Activated effector memory CD4-positive, alpha-beta T cell treated with anti-CD3 and anti-CD28 coated beads, Interleukin-2, amount 50 U/mL, for 16 hours (primary cell): ENCODE measurements around the gene BCL2L1.
A peak's percentile ranks its signal among the peaks of the same experiment; 100 is the strongest.

Experiments used
- DNase-seq: peaks from one replicate; pipeline ENCODE4 v3.0.0-alpha.2; 2020

Gene BCL2L1

DNA sequence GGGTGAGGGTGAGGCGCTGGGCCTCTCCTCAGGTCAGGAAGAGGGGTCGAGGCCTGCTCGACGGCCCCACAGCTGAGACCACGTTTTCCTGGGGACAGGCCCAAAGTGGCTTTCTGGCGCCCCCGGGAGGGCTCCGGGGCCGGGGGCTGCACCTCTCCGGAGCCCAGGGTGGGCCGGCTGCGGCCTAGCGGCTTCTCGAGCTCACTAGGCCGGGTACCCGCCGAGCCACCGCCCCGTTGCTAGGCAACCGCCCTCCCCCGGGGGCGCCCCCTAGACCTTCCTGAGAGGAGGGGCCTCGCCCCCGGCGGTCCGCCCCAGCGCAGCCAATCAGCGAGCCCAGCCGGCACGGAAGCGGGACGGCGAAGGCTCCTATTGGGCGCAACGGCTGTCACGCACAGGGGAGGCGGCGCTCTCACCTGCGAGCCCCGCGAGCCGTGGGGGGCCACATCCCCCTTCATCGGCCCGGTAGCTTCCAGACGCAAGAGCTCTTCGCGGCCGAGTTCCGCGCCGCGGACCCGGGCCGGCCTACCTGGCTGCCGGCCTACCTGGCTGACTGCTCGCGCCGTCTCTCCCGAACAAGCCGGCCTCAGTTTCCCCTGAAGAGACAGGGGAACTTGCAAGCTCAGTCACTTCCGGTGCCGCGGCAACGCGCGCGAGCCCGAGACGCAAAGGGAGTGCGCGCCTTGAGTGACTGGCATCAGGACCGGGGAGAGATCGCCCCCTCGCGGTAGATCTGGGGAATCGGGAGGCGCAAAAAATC, 831 bp upstream of the BCL2L1 start:
- peak; percentile 99 for DNase-seq

DNA sequence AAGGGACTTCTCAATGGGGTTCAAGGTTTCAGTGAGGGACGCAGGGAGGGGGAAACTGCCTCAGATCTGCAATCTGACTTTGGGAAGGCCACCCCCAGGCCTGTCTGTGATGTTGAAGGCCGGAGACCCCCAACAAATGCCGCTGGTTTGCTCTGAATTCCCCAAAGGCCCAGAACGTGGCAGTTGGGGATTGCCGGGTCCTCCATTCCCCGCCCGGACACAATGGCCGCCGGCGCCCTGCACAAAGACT, 326 bp upstream of the BCL2L1 start:
- no peak for DNase-seq

DNA sequence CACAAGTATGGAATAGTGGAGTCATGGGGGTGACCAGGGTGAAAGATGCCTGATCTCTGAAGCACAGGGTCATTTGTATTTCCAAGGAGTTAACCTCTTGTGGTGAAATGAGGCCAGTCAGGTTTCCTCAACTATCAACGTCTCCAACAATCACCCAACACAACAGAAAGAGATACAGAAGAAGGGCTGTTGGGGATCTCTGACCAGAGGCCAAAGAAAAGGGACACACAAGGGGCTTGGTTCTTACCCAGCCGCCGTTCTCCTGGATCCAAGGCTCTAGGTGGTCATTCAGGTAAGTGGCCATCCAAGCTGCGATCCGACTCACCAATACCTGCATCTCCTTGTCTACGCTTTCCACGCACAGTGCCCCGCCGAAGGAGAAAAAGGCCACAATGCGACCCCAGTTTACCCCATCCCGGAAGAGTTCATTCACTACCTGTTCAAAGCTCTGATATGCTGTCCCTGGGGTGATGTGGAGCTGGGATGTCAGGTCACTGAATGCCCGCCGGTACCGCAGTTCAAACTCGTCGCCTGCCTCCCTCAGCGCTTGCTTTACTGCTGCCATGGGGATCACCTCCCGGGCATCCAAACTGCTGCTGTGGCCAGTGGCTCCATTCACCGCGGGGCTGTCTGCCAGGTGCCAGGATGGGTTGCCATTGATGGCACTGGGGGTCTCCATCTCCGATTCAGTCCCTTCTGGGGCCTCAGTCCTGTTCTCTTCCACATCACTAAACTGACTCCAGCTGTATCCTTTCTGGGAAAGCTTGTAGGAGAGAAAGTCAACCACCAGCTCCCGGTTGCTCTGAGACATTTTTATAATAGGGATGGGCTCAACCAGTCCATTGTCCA, 1.0 kb downstream of the BCL2L1 start:
- DNase-seq: peak; percentile 73

DNA sequence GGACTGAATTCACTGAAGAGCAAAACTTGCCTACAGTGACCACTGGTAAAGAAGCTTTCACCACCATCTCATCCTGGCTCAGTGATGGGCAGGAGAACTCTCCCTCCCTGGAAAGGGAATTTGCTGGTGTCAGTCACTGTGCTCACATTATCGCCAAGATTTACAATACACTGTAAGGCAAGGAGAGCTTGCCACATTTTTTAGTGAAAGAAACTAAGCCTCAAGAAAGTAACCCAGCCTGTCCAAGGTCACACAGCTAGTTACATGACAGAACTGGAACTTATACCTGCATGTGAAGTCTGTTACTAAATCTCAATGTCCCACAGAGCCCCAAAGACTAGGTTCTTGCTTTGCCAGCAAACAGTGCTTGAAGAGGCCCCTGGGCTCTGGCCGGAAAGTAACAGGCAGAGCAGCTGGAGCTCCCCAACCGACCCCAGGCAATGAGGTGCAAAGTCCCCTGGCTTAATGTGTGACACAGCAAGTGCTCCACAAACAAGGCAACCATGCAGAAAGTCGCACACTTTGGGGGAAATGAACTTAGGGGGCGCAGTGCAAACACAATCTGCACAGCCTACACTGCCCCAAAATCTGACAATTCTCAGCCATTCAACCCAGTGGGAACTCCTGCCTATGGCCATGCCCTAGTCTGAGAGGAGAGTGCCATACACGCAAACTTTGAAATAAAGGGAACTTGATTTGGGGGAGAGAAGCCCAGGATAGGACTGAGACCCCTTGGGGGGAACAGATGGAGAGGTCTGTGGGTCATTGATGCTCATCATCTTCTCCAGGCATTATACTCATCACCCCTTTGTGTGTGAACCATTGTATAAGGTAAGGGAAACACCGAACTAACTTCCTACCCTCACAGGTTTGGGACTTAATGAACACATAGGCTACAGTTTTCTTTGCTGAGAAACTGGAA, 1.9 kb downstream of the BCL2L1 start:
- peak; percentile 72 for DNase-seq

DNA sequence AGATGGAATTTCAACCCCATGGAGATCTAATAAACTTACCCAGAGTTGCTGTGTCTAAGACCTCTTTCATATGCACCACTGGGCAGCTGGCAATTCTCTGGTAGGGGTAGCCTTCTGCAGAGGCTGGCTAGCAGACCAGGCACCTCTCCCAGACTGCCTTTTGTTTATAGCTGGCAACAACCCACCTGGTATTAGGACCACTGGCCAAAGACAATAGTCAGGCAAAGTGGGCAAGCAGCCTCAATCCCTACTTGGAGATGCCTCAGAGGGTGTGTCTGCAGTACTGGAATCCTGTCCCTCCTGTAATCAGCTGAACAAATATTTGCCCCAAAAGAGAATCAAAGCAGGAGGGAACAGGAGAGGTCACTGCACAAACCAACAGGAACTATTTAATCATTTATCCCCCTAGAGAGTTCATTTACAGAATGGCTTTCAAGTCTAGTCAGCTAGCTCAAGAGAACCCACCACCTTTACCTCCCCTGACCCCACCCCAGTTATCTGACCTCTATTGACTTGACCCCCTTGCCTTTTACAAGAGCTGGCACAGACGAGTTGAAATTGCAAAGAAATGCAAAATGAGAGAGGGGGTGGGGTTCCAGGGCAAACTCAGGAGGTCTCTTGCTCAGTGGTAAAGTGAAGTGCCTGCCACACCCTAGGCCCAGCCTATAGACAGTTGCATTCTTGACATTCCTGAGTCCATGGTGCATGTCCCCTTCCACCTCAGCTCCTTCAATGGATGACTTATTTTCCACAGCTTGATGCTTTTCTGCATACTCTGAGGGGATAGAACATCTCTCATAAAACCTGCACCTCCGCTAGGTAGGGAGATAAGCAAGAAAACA, 2.8 kb downstream of the BCL2L1 start:
- DNase-seq: no peak

DNA sequence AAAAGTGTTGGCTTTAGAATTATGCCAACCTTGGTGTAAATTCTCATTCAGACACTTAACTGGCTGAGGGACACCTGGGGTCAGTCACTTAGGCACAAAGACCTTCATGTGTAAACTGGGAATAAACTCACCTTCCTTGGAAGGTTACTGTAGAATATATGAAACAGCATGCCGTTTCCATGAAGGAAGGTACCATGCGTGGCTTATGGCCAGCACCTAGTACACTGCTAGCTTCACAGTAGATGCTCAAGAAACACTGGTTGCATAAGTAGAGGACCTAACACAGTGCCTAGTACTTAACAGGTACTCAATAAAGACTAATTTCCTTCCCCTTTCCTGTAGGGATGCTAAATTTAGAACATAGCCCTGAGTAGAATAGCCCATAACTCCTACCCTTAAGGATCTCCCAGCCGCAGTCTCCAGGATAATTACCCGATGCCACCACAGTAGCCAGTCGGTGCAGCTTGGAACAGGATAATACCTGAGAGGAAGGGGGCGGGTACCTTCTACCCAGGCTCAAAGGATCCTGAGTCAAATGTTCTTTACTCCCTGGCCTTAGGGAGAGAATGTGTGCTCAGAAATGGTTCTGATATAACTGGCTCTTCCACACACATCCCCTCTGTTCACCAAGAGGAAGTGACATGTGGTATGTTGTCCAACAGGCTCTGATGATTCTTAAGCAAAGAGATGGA, 3.6 kb downstream of the BCL2L1 start:
- DNase-seq: no peak

DNA sequence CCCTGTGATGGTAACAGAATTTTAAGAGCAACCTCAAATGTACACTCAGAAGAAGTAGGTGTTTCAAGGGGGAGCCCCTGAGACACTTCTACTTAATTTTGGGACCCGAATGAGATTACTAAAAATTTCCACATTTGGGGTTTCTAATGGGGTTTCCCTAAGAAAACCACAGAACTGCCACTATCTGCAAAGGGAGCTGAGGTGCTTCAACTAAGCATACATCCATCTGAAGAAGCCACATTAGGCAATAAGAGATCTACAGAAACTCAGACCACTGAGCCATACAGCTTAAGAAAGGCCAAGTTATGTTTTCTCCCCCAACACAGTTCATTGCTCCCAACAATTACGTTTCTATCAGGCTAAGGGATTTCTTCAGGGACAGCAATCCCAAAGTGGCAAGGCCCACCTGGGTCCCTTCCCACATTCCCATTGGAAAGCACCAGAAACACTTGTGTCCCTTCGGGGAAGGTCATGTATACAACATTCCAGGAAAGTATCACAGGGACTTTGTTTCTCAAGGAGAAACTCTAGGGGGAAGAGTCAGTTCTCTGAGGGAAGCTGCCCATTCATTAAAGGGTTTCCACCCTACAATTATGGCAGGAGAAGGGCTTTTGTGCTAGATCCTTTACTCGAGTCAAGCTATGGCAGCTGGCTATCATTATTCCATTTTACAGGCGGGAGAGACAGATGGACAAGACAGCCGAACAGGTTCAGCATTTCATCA, 5.0 kb downstream of the BCL2L1 start:
- no peak for DNase-seq

DNA sequence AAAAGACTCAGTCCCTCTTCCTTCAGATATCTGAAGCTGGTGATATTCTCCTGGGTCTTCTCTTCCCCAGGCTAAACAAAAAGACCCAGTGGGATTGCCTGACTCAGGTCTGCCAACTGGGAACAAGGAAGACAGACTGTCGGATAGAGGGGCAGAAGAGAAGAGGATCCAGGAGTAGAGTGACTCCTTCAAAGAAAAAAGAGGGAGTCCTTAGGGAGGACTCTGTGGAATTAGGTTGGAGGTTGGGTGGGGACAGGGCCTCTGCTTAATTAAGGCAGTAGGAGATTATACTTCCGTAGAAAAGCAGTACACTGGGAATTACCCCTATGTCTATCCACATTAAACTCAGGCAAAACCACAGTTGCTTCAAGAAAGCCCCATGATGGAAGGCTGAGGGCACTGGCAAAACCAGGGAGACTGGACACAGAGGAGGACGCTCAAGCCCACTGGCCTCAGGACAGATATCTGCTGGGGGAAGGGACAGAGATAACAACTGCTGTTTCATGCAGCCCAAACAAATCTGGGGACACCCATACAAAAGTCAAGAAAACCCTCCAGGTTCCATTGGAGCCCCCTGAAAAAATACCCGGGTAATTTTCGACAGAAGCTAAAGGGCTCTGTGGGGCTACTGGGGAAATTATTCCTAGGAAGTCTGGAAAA, 5.7 kb downstream of the BCL2L1 start:
- no peak for DNase-seq

DNA sequence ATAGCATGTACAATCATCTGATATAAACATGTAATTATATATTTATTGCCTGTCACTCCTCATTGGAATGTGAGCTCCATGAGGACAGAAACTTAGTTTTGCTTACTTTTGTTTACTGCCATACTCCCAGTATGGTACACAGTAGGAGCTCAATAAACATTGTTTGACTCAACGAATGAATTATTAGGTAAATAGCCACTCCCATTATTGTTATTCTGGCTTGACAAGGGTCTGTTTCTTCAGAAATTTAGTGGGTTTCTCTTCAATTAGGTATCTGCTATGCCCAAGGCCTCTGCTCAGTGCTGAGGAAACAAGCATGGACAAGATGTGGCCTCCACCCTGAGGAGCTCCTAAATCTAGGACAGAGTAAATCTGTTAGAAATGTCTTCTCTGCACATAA, 6.3 kb downstream of the BCL2L1 start:
- no peak for DNase-seq

DNA sequence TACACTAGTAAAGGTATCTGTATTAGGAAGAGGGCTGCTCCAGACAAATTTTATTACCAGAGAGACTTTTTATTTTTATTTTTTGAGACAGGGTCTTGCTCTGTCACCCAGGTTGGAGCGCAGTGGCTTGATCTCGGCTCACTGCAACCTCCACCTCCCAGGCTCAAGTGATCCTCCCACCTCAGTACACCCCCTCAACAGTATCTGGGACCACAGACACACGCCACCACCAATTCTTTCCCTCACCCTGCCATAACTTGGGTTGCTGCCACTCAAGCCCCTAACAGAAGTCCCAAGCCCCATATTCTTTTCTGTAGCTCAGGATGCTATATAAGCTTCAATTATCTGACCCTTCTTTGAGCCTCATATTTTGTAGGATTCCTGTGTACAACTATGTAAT, 6.9 kb downstream of the BCL2L1 start:
- no peak for DNase-seq

DNA sequence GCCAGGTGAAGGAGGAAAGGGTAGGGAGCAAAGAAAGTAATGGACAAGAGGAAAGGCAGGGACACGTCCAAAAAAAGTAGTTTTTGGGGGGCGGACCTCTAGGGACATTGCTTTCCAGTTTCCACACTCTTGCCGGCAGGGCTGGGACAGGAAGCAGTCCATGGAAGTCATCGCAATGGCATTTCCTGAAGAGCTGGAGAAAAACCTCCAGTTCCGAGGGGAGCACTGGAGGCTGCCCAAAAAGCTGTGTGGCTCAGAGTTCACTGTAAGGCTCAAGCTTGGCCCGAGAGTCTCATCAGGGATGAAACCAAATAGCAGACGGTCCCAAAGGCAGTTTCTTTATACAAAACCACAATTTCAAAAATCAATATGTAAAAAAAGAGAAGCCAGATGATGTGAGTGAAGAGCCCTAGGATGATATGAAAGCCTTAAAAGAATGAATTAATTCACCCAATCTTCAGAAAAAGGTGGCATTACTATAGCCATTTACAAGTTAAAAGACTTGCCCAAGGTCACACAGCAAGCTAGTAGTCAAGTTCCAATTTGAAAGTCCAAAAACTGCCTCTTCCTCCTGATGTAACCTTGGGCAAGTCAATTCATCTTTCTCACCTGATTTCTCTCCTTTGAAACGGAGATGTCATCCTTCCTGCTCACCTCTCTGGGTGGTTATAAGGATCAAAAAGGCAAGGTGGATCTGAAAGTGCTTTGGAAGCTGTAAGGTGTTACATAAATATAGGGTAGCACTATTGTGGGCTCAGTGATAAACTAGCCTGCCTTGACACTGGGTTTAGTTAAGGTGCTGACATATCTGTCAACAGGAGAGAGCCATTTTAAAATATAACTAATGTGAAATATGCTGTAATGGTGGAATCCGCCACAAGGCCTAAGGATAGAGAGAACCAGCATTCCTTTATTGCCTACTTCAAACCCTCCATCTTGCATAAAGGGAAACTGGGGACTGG, 9.1 kb downstream of the BCL2L1 start:
- no peak for DNase-seq

DNA sequence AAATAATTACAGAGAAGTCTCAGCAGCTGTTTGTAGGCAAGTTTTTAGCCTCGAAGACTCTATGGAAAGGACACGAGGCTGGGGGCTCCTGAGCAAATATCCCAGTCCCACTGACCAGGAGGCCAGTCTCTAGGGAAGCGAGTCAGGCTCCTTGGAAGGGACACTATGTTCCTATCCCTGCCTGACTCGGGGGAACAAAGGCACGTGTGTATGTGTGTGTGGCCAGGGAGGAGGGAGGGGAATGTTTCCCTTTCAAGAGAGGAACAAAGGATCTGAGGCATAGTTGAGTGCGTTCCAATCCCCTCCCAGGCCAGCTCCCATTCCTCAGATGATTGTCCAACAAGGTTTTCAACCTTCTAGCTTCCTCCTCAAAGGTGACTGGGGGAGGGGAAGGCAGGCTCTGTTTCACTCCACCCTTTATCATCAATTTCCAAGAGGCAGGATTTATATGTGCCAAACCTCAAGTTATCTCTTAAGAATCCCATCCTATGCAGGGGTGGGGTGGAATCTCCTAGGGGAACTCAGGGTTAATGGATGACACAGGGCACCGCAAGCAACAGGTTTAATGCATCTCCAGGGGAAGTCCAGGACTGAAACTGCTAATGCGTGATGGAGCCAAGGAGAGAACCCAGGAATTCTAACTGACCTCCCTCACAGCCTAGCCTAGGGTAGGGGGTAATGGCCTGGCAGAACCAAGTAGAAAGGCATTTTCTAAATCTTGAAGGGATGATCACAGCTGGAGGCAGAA, 9.9 kb downstream of the BCL2L1 start:
- DNase-seq: no peak

DNA sequence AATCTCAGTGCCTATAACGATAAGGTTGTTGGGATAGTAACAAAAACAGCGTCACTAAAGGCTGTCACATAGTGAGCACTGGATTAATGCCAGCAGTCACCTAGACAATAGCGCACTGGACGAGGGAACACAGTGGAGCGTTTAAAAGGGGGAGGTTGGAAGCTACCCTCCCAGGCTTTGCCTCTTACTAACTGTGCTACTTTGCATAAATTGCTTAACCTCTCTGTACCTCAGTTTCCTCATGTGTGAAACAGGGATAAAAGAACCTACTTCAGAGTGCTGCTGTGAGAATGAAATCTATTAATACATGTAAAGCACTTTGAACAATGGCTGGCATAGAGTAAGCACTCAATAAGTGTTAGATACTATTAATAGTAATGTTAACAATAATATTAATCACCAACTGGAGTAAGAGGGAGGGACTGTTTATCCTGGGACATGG, 10.5 kb downstream of the BCL2L1 start:
- DNase-seq: no peak

DNA sequence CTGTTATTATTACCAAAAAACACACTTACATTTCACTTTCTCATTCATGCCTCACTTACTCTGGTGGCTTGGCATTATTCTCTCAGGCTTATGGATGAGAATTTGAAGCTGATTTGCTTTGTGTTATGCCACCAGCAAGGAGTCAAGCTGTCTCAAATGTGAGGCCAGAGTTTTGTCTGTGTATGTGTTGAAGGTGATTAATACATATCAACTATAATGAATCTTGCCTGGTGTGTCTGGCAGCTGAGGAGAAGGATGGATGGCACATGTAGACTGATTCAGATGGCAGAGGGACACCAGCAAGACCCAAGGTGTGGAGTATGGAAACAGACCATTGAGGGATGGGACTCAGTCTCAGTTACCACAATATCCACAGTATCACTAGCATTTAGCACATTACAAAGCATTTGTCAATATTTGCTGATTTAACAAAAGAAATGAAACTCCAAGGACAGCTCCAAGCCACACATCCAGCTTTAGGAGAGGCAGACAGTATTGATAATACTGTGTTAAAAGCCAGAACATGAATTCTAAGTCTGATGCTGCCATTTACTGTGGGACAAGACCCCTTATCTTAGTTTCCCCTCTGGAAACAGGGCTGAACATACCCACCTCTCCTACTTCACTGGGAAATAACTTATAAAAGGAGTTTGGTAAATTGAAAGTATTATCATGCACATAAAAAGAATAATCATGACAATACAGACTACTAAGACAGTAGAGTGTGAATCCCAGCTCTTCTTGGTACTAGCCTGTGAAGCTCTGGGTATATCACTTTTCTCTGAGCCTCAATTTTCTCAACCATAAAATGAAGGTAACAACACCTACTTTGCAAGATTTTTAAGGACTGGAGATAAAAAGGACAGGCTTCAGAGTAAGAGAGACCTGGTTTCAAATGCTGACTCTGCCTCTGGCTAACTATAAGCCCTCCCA, 11.2 kb downstream of the BCL2L1 start:
- DNase-seq: no peak

DNA sequence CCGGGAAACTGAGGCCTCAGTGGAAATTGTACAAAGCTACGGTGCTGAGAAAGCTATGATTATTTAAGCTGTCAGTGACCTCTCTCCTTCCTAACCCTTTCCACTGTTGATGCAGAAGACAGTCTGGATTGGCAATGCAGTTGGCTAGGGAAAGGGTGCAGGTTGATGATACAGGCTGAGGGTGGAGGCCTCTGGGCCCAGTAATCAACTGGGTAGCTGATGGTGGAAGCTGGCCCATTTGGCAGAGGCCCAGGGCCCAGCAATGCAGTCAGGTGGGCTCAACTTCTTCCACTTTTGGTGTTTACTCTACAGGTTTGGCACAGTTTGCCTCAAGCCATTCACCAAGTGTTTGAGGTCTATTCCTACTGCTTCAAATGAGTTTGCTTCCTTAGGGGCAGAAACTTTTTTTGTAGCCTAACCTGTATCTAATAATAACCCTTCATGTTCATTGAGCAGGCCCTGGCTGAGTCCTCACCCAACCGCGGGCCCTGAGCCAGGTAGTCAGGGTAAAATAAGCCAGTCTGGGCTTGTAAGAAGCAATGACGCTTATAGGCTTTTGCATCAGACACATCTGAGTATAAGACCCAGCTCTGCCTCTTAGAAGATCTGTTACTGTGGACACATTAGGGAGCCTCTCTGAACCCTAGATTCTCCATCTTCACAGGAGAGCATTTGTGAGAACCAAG, 12.1 kb downstream of the BCL2L1 start:
- no peak for DNase-seq

DNA sequence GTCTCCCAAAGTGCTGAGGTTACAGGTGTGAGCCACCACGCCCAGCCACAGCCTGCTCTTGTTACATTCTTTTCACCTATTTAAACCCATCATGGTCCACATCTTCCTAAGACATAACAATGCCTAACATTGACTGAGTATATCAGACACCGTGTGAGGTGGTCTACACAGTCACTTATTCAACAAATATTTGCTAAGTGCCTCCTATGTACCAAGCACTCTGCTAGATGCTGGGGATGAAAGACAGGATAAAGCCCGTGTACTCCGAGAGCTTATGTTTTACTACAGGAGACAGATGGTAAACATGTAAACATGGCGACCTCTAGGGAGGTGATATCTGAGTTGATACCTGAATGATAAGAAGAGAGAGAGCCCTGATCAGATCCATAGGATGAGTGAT, 12.7 kb downstream of the BCL2L1 start:
- DNase-seq: no peak
